Neuronal stem cell (in vitro differentiated cells): Measurements from ENCODE around the gene KRTCAP2.

Source experiments
- DNase-seq: peaks from one replicate; pipeline ENCODE4 v3.0.0-alpha.2; 2013; ENCODE audit warnings: low spot score
- H2AFZ ChIP-seq: one replicate; pipeline ENCODE4 v1.6.1; 2013; ENCODE audit warnings: mild to moderate bottlenecking, low read length, inconsistent platforms
- H2AK5ac ChIP-seq: 2 replicates; pipeline ENCODE4 v1.6.1; 2013; ENCODE audit warnings: low read depth, mild to moderate bottlenecking, inconsistent platforms, low read length, moderate library complexity, mixed read lengths
- H2BK120ac ChIP-seq: 2 replicates; pipeline ENCODE4 v1.6.1; 2013; ENCODE audit warnings: low read depth, mild to moderate bottlenecking, inconsistent platforms, low read length, moderate library complexity, mixed read lengths
- H2BK12ac ChIP-seq: one replicate; pipeline ENCODE4 v1.6.1; 2013; ENCODE audit warnings: low read length, inconsistent platforms
- H2BK15ac ChIP-seq: 2 replicates; pipeline ENCODE4 v1.6.1; 2013; ENCODE audit warnings: mild to moderate bottlenecking, low read length, inconsistent platforms, mixed read lengths
- H2BK5ac ChIP-seq: one replicate; pipeline ENCODE4 v1.6.1; 2013; ENCODE audit warnings: inconsistent platforms, mild to moderate bottlenecking, low read length, moderate library complexity
- H3K14ac ChIP-seq: one replicate; pipeline ENCODE4 v1.6.1; 2013; ENCODE audit warnings: low read length, inconsistent platforms
- H3K18ac ChIP-seq: 2 replicates; pipeline ENCODE4 v1.6.1; 2013; ENCODE audit warnings: low read length, inconsistent platforms
- H3K23ac ChIP-seq: 2 replicates; pipeline ENCODE4 v1.6.1; 2013; ENCODE audit warnings: low read depth, mild to moderate bottlenecking, mixed read lengths, low read length, inconsistent platforms; ENCODE audit not compliant: poor library complexity
- H3K27ac ChIP-seq: replicated peaks from 3 replicates; pipeline ENCODE4 v1.5.1; 2013; ENCODE audit warnings: low read length, inconsistent platforms
- H3K27me3 ChIP-seq, 3 experiments: 2 replicates each; pipeline ENCODE4 v1.6.1; 2013; ENCODE audit warnings: low read length in 3 of 3, mild to moderate bottlenecking in 2 of 3, inconsistent platforms in 1 of 3, low read depth in 1 of 3, mixed read lengths in 1 of 3, moderate library complexity in 1 of 3; ENCODE audit not compliant: control insufficient read depth in 3 of 3, insufficient read depth in 3 of 3
- H3K36me3 ChIP-seq, 2 donors: replicated peaks in 1 of 2; 2 replicates each; pipeline ENCODE4 v1.6.1; 2013; ENCODE audit warnings: low read length in 2 of 2; ENCODE audit not compliant: control insufficient read depth in 2 of 2, insufficient read depth in 2 of 2
- H3K4ac ChIP-seq: 2 replicates; pipeline ENCODE4 v1.6.1; 2013; ENCODE audit warnings: inconsistent platforms, mild to moderate bottlenecking, low read length, moderate library complexity
- H3K4me1 ChIP-seq, 2 donors: 1 replicate in 1 of 2; 2 replicates in 1 of 2; pipeline ENCODE4 v1.6.1; 2013; ENCODE audit warnings: low read length in 2 of 2, low read depth in 1 of 2; ENCODE audit not compliant: control insufficient read depth in 2 of 2, insufficient read depth in 1 of 2
- H3K4me2 ChIP-seq: one replicate; pipeline ENCODE4 v1.6.1; 2013; ENCODE audit warnings: mild to moderate bottlenecking, low read length, inconsistent platforms; ENCODE audit not compliant: insufficient read depth, poor library complexity, severe bottlenecking
- H3K4me3 ChIP-seq, 2 donors: 2 replicates each; pipeline ENCODE4 v1.5.1; 2013; ENCODE audit warnings: low read length in 2 of 2, mild to moderate bottlenecking in 2 of 2, inconsistent platforms in 1 of 2, moderate library complexity in 1 of 2
- H3K79me1 ChIP-seq: one replicate; pipeline ENCODE4 v1.6.1; 2013; ENCODE audit warnings: low read depth, mild to moderate bottlenecking, inconsistent platforms, low read length, moderate library complexity
- H3K9ac ChIP-seq: one replicate; pipeline ENCODE4 v1.6.1; 2013; ENCODE audit warnings: mild to moderate bottlenecking, low read depth, low read length, inconsistent platforms; ENCODE audit not compliant: poor library complexity
- H3K9me3 ChIP-seq, 2 donors: replicated peaks in 1 of 2; 2 replicates each; pipeline versions ENCODE3 to v1.6.1; 2013; ENCODE audit warnings: low read length in 2 of 2, mild to moderate bottlenecking in 2 of 2, inconsistent platforms in 1 of 2, low read depth in 1 of 2, mixed read lengths in 1 of 2, moderate library complexity in 1 of 2; ENCODE audit not compliant: control insufficient read depth in 2 of 2, insufficient read depth in 1 of 2
- H4K8ac ChIP-seq: one replicate; pipeline ENCODE4 v1.6.1; 2013; ENCODE audit warnings: low read depth, mild to moderate bottlenecking, inconsistent platforms, low read length, moderate library complexity
- H4K91ac ChIP-seq: one replicate; pipeline ENCODE4 v1.6.1; 2013; ENCODE audit warnings: low read length, low read depth, mild to moderate bottlenecking, inconsistent platforms; ENCODE audit not compliant: poor library complexity
- WGBS, 2 donors: extraction: QIAGEN DNeasy Blood & Tissue Kit; methylation state at CpG; one replicate each; pipeline ENCODE4 v1.1.7; 2013; ENCODE audit warnings: missing lambda C conversion rate in 2 of 2, mixed read lengths in 1 of 2; ENCODE audit not compliant: insufficient read length in 2 of 2, insufficient replicate concordance in 1 of 2; ENCODE audit errors: extremely low coverage in 2 of 2; 5-methylcytosine and 5-hydroxymethylcytosine counted together

Gene KRTCAP2

DNA sequence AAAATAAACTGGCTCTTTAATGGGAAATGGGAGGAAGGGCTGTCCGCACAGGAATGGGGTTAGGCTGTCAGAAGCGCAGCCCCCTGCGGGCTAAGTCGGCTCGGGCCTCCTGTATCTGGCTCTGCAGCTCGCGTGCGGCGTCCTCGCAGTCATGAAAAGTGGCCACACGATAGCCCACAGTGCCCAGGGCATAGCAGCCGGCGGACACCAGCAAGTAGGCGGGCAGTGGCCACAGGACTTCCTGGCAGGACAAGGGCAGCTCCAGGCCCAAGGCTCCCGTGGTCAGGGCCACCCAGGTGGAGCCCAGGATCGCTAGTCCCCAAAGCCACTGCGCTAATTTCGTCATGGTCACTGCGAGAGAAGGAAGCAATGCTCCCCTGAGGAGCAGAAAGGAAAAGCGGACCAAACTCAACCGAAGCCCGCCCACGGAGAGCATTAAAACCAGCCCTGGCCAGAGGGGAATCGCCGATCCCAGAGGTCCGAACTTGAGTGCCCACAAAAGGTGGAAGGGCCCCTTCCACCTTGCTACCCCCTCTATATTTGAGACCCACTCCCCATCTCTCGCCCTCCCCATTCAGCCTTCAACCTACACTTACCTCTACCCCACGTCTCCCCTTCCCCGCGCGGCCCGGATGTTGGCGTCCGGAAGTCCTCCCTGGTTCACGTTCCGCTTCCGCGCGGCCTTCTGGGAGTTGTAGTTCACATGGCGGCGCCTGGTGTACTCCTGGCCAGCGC, 33.0 kb downstream of the KRTCAP2 start, which contains the start of gene DPM3:
DPM3 (minus strand) TSS at position 637 of the 735 bp plus-strand sequence; CDS start at position 346, 291 bp downstream.
- Histone ChIP-seq H3K4me1 (peaks cover 4 to 8% of the 10 kb centered on the region in 2 donors), H2BK5ac (peak within 1 kb of the TSS; percentile 19), H3K4ac (no peak within 1 kb of the TSS), H4K91ac (no peak within 1 kb of the TSS), H3K27ac (peak within 1 kb of the TSS; percentile 29), H3K9ac (peak within 1 kb of the TSS; percentile 96), H2BK15ac (peak within 1 kb of the TSS; percentile 97), H3K23ac (peak within 1 kb of the TSS; percentile 95), H3K4me3 (peak within 1 kb of the TSS; percentile 89 to 91), H3K14ac (no peak within 1 kb of the TSS), H2AK5ac (peak within 1 kb of the TSS; percentile 86), H3K36me3 (peaks cover 7 to 17% of the 10 kb centered on the region in 2 donors), H3K4me2 (peak within 1 kb of the TSS; percentile 100), H4K8ac (no peak within 1 kb of the TSS), H2BK120ac (no peak within 1 kb of the TSS), H3K27me3 (peaks cover 0 to 3% (median 0%) of the 10 kb centered on the region in 3 experiments), H3K9me3 (no peaks in the 10 kb centered on the region), H3K79me1 (peaks cover 4% of the 10 kb centered on the region), H2AFZ (peak within 1 kb of the TSS; percentile 93), H2BK12ac (no peak within 1 kb of the TSS), H3K18ac (peak within 1 kb of the TSS; percentile 88)
- WGBS, 2 donors, result no CpG with 5 or more reads among the region's 42 CpGs
- peak; percentile 75 for DNase-seq

DNA sequence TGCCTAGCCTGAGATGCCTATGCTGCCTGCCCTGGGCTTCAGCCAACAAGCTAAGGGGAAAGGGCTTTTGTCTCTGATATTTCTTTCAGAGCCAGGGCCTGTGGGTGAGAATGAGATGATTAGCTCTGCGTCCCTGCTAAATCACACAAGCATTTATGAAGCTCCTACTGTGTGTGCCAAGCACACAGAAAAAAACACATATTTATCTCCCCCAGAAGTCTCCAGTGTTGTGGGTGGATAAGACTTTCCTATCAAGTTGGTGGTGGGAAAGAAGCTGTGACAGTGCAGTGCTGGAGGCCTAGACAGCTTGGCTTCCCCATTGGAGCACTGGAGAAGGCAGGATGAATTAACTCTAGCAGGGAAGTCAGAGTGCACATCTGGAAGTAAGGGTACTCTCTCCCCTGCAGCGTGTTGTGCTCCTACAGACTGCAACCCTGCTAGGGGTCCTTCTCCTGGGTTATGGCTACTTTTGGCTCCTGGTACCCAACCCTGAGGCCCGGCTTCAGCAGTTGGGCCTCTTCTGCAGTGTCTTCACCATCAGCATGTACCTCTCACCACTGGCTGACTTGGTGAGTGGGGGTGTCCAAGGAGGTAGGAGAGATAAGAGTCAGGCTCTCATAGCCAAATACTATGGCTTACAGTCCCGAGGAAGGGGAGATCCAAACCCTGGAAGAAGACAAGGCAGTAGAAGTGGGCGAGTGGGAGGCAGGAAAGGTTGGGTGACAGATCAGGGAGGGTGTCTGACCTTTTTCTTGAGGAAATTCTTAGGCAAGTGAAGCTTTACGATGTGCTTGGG, 35.8 kb downstream of the KRTCAP2 start:
- no peak overlapping the region for H3K4ac ChIP-seq
- no peak overlapping the region for H2BK15ac ChIP-seq
- H3K9ac ChIP-seq, result peak overlapping the region; percentile 76
- no peak overlapping the region for H2BK5ac ChIP-seq
- H3K27me3 ChIP-seq, result peaks cover 0 to 3% (median 0%) of the 10 kb centered on the region in 3 experiments
- H2AK5ac ChIP-seq, result no peak overlapping the region
- no peak overlapping the region for H2AFZ ChIP-seq
- no CpG with 5 or more reads among the region's 6 CpGs for WGBS, 2 donors
- H3K79me1 ChIP-seq, result peaks cover 4% of the 10 kb centered on the region
- peak overlapping the region; percentile 57 for H3K27ac ChIP-seq
- H2BK12ac ChIP-seq, result no peak overlapping the region
- H3K4me1 ChIP-seq, result peaks cover 7 to 12% of the 10 kb centered on the region in 2 donors
- H3K4me2 ChIP-seq, result peak overlapping the region; percentile 66
- H3K14ac ChIP-seq, result no peak overlapping the region
- H3K18ac ChIP-seq, result peak overlapping the region; percentile 23
- H3K4me3 ChIP-seq, result peak overlapping the region; percentile 19 to 72
- peak overlapping the region; percentile 19 for H4K91ac ChIP-seq
- H3K23ac ChIP-seq, result no peak overlapping the region
- no peak for DNase-seq
- no peak overlapping the region for H2BK120ac ChIP-seq
- no peaks in the 10 kb centered on the region for H3K9me3 ChIP-seq
- no peak overlapping the region for H4K8ac ChIP-seq
- peaks cover 9 to 17% of the 10 kb centered on the region in 2 donors for H3K36me3 ChIP-seq

DNA sequence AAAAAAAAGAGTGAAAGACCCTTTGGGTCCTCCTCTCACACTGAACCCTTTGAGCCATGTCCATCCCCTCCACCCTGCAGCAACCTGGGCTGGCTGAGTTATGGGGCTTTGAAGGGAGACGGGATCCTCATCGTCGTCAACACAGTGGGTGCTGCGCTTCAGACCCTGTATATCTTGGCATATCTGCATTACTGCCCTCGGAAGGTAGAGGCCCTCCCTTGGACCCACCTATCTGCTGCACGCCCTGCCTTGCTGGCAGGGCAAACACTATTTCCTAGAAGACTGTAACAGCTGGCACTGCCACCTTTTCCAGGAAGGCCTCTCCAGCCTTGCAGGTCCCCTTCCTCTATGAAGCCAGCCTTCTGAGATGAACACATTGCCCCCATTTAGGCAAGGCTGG, 36.4 kb downstream of the KRTCAP2 start:
- H3K4me3 ChIP-seq, result peak overlapping the region; percentile 19 to 72
- H3K36me3 ChIP-seq, result peaks cover 9 to 17% of the 10 kb centered on the region in 2 donors
- no peak overlapping the region for H3K14ac ChIP-seq
- H2AFZ ChIP-seq, result no peak overlapping the region
- H3K18ac ChIP-seq, result peak overlapping the region; percentile 23
- no peaks in the 10 kb centered on the region for H3K9me3 ChIP-seq
- no peak for DNase-seq
- peak overlapping the region; percentile 53 for H3K23ac ChIP-seq
- no peak overlapping the region for H2BK15ac ChIP-seq
- WGBS, 2 donors, result no CpG with 5 or more reads among the region's 6 CpGs
- no peak overlapping the region for H2BK12ac ChIP-seq
- no peak overlapping the region for H3K4ac ChIP-seq
- peaks cover 7 to 12% of the 10 kb centered on the region in 2 donors for H3K4me1 ChIP-seq
- H3K9ac ChIP-seq, result peak overlapping the region; percentile 76
- H3K27ac ChIP-seq, result peak overlapping the region; percentile 57
- H2BK5ac ChIP-seq, result no peak overlapping the region
- H2AK5ac ChIP-seq, result peak overlapping the region; percentile 72
- H4K91ac ChIP-seq, result peak overlapping the region; percentile 19
- no peak overlapping the region for H2BK120ac ChIP-seq
- H3K4me2 ChIP-seq, result peak overlapping the region; percentile 66
- H3K27me3 ChIP-seq, result peaks cover 0 to 3% (median 0%) of the 10 kb centered on the region in 3 experiments
- peak overlapping the region; percentile 95 for H4K8ac ChIP-seq
- peaks cover 4% of the 10 kb centered on the region for H3K79me1 ChIP-seq
